Spleen (tissue), 7 donors: ENCODE data around the gene RFXAP.

Source experiments
- CTCF ChIP-seq, 11 experiments: fragments of 200-600 bp in 7 of 11; fragments of 450-650 bp in 4 of 11; sonication (generic) in 4 of 11; IDR thresholded peaks in 8 of 11; conservative IDR thresholded peaks in 3 of 11; 1 replicate in 7 of 11; 2 replicates in 4 of 11; pipeline versions ENCODE4 v1.4.0 to v1.8.0; 2016 to 2021; ENCODE audit warnings: antibody characterized with exemption in 11 of 11, inconsistent platforms in 4 of 11, mild to moderate bottlenecking in 1 of 11
- POLR2A ChIP-seq, 3 donors: fragments of 450-650 bp; IDR thresholded peaks; one replicate each; pipeline ENCODE4 v1.5.1; 2017; ENCODE audit warnings: antibody characterized with exemption in 3 of 3, mild to moderate bottlenecking in 1 of 3
- donor health status: DM: no; HTN: no; CAD: no; lungs with moderate emphysema.
- donor health status: DM: no; HTN: no; CAD: no.
- donor health status: DM: no; HTN: no; CAD: no.

DNA sequence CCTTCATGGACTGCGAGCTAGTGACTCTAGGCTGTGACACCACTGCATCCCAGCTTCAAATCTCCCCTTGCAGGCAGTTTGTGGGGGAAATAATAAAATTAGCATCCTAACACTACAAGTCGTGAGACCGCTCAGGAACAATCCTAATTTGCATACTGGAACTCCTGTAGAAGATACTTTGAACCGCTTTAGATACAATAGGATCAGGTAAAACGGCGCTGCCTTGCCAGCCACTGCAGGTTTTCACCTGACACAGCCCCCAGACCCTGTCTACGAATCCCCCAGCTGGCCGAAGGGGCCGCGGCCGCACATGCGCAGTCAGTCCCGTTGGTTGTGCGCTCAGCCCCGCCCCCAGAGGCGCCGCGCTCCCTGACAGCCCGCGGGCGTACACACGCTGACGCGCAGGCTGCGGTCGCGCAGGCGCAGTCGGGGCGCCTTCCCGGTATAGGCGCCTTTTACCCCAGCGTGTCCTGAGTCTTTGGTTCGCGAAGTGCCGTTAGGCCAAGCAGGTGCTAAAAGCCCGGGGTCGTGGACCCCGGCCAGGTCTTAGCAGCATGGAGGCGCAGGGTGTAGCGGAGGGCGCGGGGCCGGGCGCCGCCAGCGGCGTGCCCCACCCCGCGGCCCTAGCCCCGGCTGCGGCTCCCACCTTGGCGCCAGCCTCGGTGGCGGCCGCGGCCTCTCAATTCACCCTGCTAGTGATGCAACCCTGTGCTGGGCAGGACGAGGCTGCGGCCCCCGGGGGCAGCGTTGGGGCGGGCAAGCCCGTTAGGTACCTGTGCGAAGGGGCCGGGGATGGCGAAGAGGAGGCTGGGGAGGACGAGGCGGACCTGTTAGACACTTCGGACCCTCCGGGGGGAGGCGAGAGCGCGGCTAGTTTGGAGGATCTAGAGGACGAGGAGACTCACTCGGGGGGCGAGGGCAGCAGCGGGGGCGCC lies at the start of gene RFXAP:
- TF ChIP-seq CTCF (IDR thresholded peaks at IDR 0.05 in 8 of 11, conservative IDR thresholded peaks at IDR 0.05 in 3 of 11), result peak in 9 of 11 experiments; percentile 16 to 66 (median 41)
- TF ChIP-seq POLR2A (IDR thresholded peaks at IDR 0.05), result peak in 1 of 3 donors; percentile 55
